Endothelial cell of umbilical vein (primary cell): ENCODE results near the gene KDM4C. TPM values are rescaled to one million over a fixed set of nuclear protein-coding genes. Genes with fewer than 3 reads are reported as not detected.

ENCODE experiments used
- BruUV-seq: library from RNA; stranded (reverse); fragments of 400-500 nt; replicated peaks from 2 replicates; lab custom pipeline; 2021; lab: Mats Ljungman, UMichigan
- CTCF ChIA-PET: fragments of 300-600, 350-600 bp; sonication (Branson Sonifier 250); formaldehyde crosslinking; loops from one replicate; lab custom pipeline; 2021; ENCODE audit warnings: antibody characterized with exemption, inconsistent platforms; lab: Charles Lee
- POLR2A ChIA-PET: fragments of 300-600, 350-600 bp; sonication (Branson Sonifier 250); formaldehyde crosslinking; loops from one replicate; lab custom pipeline; 2021; ENCODE audit warnings: antibody characterized with exemption, inconsistent platforms; lab: Charles Lee
- DNase-seq: peaks from one replicate; pipeline ENCODE4 v3.0.0-alpha.2; 2011; ENCODE audit warnings: low read depth, low spot score
- FAIRE-seq: peaks from 2 replicates; lab custom pipeline; 2011; peaks lifted over from hg19 to GRCh38; lab: Jason Lieb, UNC
- H2AFZ ChIP-seq: 2 replicates; pipeline ENCODE4 v1.6.0; 2012; ENCODE audit warnings: low read depth, low read length, control low read depth, inconsistent platforms
- H3K27ac ChIP-seq: 2 replicates; pipeline ENCODE4 v1.5.1; 2011; ENCODE audit warnings: low read depth, mild to moderate bottlenecking, control low read depth, low read length, moderate library complexity; ENCODE audit not compliant: insufficient read depth
- H3K27me3 ChIP-seq, 2 experiments: 2 replicates each; pipeline versions ENCODE4 v1.6.0 to v1.6.1; 2011; ENCODE audit warnings: low read length in 2 of 2, mixed read lengths in 1 of 2; ENCODE audit not compliant: control insufficient read depth in 2 of 2, insufficient read depth in 2 of 2
- H3K36me3 ChIP-seq, 2 experiments: 2 replicates in 1 of 2; 3 replicates in 1 of 2; pipeline ENCODE4 v1.5.1; 2011; ENCODE audit warnings: low read length in 2 of 2, mild to moderate bottlenecking in 1 of 2, moderate library complexity in 1 of 2; ENCODE audit not compliant: control insufficient read depth in 2 of 2, insufficient read depth in 2 of 2; ENCODE audit errors: extremely low read depth in 1 of 2
- H3K4me1 ChIP-seq: 3 replicates; pipeline ENCODE4 v1.5.1; 2011; ENCODE audit warnings: mild to moderate bottlenecking, low read length; ENCODE audit not compliant: control insufficient read depth, insufficient read depth; ENCODE audit errors: extremely low read depth
- H3K4me2 ChIP-seq: 2 replicates; pipeline ENCODE4 v1.6.1; 2011; ENCODE audit warnings: low read length, control low read depth, mixed read lengths; ENCODE audit not compliant: insufficient read depth
- H3K4me3 ChIP-seq, 3 experiments: fragments of 200-600 bp in 1 of 3; sonication (generic), shearing (Covaris generic) in 1 of 3; replicated peaks in 1 of 3; 2 replicates each; pipeline ENCODE4 v1.5.1; 2011 to 2016; ENCODE audit warnings: control low read depth in 3 of 3, low read length in 3 of 3, mild to moderate bottlenecking in 2 of 3, inconsistent platforms in 1 of 3, low read depth in 1 of 3, moderate library complexity in 1 of 3; ENCODE audit not compliant: insufficient read depth in 1 of 3
- H3K79me2 ChIP-seq: 2 replicates; pipeline ENCODE4 v1.6.0; 2012; ENCODE audit warnings: low read length, inconsistent platforms; ENCODE audit not compliant: control insufficient read depth, insufficient read depth
- H3K9ac ChIP-seq: replicated peaks from 2 replicates; pipeline ENCODE3; 2011; ENCODE audit warnings: low read length, control low read depth; ENCODE audit not compliant: insufficient read depth; ENCODE audit errors: extremely low read depth
- H3K9me1 ChIP-seq: replicated peaks from 3 replicates; pipeline ENCODE4 v1.6.0; 2011; ENCODE audit warnings: mild to moderate bottlenecking, low read length; ENCODE audit not compliant: control insufficient read depth, insufficient read depth; ENCODE audit errors: extremely low read depth
- H3K9me3 ChIP-seq: replicated peaks from 2 replicates; pipeline ENCODE4 v1.5.1; 2012; ENCODE audit warnings: low read length, inconsistent platforms; ENCODE audit not compliant: control insufficient read depth, insufficient read depth
- H4K20me1 ChIP-seq: replicated peaks from 2 replicates; pipeline ENCODE3; 2011; ENCODE audit warnings: mild to moderate bottlenecking, low read length; ENCODE audit not compliant: control insufficient read depth, insufficient read depth; ENCODE audit errors: extremely low read depth
- CTCF ChIP-seq, 2 donors: IDR thresholded peaks; 1 replicate in 1 of 2; 2 replicates in 1 of 2; pipeline ENCODE4 v1.5.1; 2011; ENCODE audit warnings: low read length in 2 of 2, mild to moderate bottlenecking in 2 of 2, moderate library complexity in 2 of 2, control low read depth in 1 of 2, inconsistent platforms in 1 of 2, low read depth in 1 of 2; ENCODE audit not compliant: insufficient read depth in 1 of 2; ENCODE audit errors: extremely low read depth in 1 of 2
- EZH2 ChIP-seq: IDR thresholded peaks from 2 replicates; pipeline ENCODE4 v1.6.1; 2012; ENCODE audit warnings: borderline replicate concordance, low read depth, mild to moderate bottlenecking, moderate library complexity, low read length, inconsistent platforms; ENCODE audit not compliant: severe bottlenecking
- FOS ChIP-seq: IDR thresholded peaks from 2 replicates; pipeline ENCODE4 v1.6.1; 2011; ENCODE audit warnings: mild to moderate bottlenecking, low read length, moderate library complexity, borderline replicate concordance; ENCODE audit not compliant: insufficient read depth
- GATA2 ChIP-seq: IDR thresholded peaks from 2 replicates; pipeline ENCODE4 v1.7.0; 2011; ENCODE audit warnings: low read depth, mild to moderate bottlenecking, moderate library complexity, mixed read lengths, low read length; ENCODE audit not compliant: insufficient read length, insufficient read depth
- JUN ChIP-seq: IDR thresholded peaks from 2 replicates; pipeline ENCODE4 v1.6.1; 2011; ENCODE audit warnings: borderline replicate concordance, low read depth; ENCODE audit not compliant: insufficient read length, insufficient read depth
- MAX ChIP-seq: IDR thresholded peaks from 2 replicates; pipeline ENCODE4 v1.6.1; 2011; ENCODE audit not compliant: insufficient read depth, insufficient read length
- MYC ChIP-seq: IDR thresholded peaks from one replicate; pipeline ENCODE4 v1.6.1; 2011; ENCODE audit warnings: mild to moderate bottlenecking, low read depth, low read length
- POLR2A ChIP-seq: IDR thresholded peaks from 2 replicates; pipeline ENCODE4 v1.6.1; 2012; ENCODE audit warnings: low read depth, mild to moderate bottlenecking, control low read depth, low read length
- POLR2AphosphoS5 ChIP-seq: IDR thresholded peaks from 2 replicates; pipeline ENCODE4 v1.6.1; 2012; ENCODE audit warnings: low read depth, mild to moderate bottlenecking, control low read depth, low read length, moderate library complexity; ENCODE audit not compliant: insufficient read depth
- dilution Hi-C: fragments of 300-500 bp; cut with MboI; formaldehyde crosslinking; loops from one replicate; pipeline ENCODE4 v1.15.0; 2019; ENCODE audit warnings: low sequenced_read_pairs; ENCODE audit not compliant: extremely low pct_ligation_motif_present
- intact Hi-C: fragments of 100-400 bp; cut with micrococcal nuclease; formaldehyde crosslinking; loops from one replicate; pipeline ENCODE4 v1.10.0; 2022
- polyA plus RNA-seq, 4 experiments: library from polyadenylated mRNA; depleted of rRNA in 3 of 4; stranded (reverse) in 3 of 4; unstranded in 1 of 4; fragments of >200 nt; gene quantifications; 2 replicates each; pipeline versions ENCODE4 v1.2.1 to v1.2.3, GENCODE V29; 2011 to 2012; ENCODE audit warnings: missing spikeins in 1 of 4
- total RNA-seq: library from RNA; stranded (reverse); gene quantifications from 2 replicates; pipeline ENCODE4 v1.2.3, GENCODE V29; 2021

Gene KDM4C
- total and polyA plus RNA-seq, 2 donors (not counting 3 experiments of a cell fraction or from before 2014, with no cell fraction given): 5.4 to 15.0 TPM

DNA sequence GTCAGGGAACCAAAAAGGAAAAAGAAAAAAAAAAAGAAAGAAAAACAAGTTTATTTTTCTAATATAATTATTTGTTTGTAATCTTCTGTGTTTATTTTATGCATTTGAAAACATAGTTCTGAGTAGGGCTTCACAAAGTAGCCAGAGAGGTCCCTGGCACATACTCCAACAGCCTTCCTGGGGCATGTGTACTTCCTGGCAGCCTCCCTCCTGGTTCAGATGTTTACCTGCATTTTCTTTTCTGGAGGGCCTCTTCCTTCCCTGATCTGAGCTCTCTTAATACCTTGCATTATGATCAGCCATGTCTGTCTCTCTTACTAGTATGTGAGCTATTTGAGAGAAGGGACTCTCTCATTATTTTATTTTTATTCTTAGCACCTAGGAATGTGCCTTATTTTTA, 361.8 kb downstream of the KDM4C start:
- no peaks in the 10 kb centered on the region for H3K9me1 ChIP-seq
- no peaks in the 10 kb centered on the region for H3K27me3 ChIP-seq
- dilution Hi-C loops: no loop called here
- H3K9ac ChIP-seq: no peak overlapping the region
- no peak overlapping the region for H3K27ac ChIP-seq
- H3K9me3 ChIP-seq: no peaks in the 10 kb centered on the region
- DNase-seq (no peak), FAIRE-seq (no peak)
- TF ChIP-seq JUN: no peak
- no peak for TF ChIP-seq CTCF (IDR thresholded peaks at IDR 0.05; ENCODE audit: extremely low read depth in 1 of 2, insufficient read depth in 1 of 2, low read depth in 1 of 2, low read length in 2 of 2)
- TF ChIP-seq MAX: no peak
- no peak for TF ChIP-seq EZH2
- TF ChIP-seq FOS: no peak
- TF ChIP-seq MYC: no peak
- TF ChIP-seq POLR2AphosphoS5: no peak
- no peak for TF ChIP-seq POLR2A
- no peak for TF ChIP-seq GATA2
- H2AFZ ChIP-seq: no peak overlapping the region
- no peaks in the 10 kb centered on the region for H4K20me1 ChIP-seq
- ChIA-PET POLR2A (no interaction called here), CTCF (no interaction called here)
- no peak overlapping the region for H3K4me3 ChIP-seq
- no peaks in the 10 kb centered on the region for H3K79me2 ChIP-seq
- no TSS peak for BruUV-seq
- no peaks in the 10 kb centered on the region for H3K4me1 ChIP-seq
- no peaks in the 10 kb centered on the region for H3K36me3 ChIP-seq
- intact Hi-C loops: no loop called here
- no peak overlapping the region for H3K4me2 ChIP-seq
